NCI-H2196 (cell line): Measurements from ENCODE around the gene MED14.

Experiments used
- DNase-seq: peaks from one replicate; lab custom pipeline; 2025; ENCODE audit not compliant: unreplicated experiment; lab: John Stamatoyannopoulos, UW

MED14 gene

GRCh38 chrX:40663880-40664630, 71.3 kb downstream of the MED14 start:
- no peak for DNase-seq

GRCh38 chrX:40663078-40663740, 72.1 kb downstream of the MED14 start:
- no peak for DNase-seq

GRCh38 chrX:40661489-40661888, 73.9 kb downstream of the MED14 start:
- DNase-seq: no peak

- DNase-seq: no peak
These were observed 75.0 kb downstream of the MED14 start for GRCh38 chrX:40660381-40660780.

GRCh38 chrX:40653535-40653934, 81.8 kb downstream of the MED14 start:
- no peak for DNase-seq

GRCh38 chrX:40652664-40653063, 82.7 kb downstream of the MED14 start:
- DNase-seq: no peak

DNA sequence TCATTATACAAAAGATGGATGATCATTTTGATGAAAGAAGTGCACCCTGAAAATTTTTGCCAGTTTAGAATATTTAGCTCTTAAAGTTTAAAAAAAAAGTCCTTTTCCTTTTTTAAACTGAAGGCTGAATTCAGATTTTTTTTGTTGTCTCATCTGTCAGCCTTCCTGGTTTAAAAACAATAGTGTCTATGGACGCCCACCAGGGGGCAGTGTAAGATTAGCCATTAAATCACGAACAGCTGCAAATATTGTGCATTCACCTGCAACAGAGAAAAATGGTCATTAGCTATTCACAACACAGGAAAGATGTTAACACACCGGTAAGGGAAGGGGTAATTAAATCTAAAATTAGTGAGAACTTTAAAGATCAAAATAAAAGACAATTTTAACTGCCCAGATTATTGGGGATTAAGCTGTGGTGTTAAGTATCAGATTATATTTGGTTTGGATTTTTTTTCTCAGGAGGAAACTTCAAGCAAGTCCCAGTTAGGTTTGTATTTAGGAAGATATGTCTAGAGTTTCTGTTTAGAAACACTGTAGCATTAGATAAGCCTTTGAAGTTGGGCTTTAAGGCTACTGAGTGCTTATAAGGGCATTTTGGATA, 83.6 kb downstream of the MED14 start:
- DNase-seq: peak; percentile 51

DNA sequence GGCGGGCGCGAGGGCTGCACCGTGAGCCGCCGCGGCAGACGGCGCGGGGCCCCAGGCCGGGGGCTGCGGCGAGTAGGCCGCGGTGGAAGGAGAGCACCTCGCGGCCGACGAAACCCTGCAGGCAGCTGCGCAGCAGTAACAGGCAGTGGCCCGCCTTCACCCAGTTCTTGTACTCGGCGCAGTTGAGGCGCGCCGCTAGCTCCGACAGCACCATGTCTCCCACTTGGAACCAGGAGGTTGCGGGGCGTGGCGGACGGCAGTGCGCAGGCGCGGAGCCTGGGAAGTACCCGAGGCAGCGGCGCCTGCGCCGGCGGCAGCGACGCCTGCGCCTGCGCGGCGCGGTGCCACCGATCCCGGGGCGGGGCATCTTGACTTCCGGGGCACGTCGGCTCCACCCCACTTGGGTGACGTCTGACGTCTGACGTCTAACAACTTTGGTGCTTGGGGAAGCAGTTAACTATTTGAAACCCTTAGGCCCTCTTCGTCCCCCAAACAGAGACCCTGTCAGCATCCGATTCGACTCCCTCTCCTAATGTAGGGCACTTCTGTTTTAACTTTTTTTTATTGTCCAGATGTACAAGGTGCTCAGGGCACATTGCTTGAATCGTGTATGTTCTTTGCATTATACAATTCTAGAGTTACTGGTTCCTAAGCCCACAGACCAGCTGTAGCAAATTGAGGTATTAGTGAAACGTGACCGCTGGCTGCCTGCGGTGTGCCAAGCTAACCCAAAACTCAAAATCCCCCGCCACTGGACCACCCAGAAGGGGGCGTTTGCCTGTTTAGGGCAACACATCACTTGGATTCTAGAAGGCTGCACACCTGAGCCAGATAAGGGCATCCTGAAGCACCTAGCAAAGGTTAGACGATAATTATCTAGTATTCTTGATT, 87.8 kb downstream of the MED14 start, which contains the start of gene CXorf38:
CXorf38 (minus strand) TSS at position 255 of the 891 bp plus-strand sequence; CDS start at position 214, 41 bp downstream.
- peak; percentile 85 for DNase-seq

- DNase-seq: no peak
These were observed 88.6 kb downstream of the MED14 start for GRCh38 chrX:40646489-40647306.

DNA sequence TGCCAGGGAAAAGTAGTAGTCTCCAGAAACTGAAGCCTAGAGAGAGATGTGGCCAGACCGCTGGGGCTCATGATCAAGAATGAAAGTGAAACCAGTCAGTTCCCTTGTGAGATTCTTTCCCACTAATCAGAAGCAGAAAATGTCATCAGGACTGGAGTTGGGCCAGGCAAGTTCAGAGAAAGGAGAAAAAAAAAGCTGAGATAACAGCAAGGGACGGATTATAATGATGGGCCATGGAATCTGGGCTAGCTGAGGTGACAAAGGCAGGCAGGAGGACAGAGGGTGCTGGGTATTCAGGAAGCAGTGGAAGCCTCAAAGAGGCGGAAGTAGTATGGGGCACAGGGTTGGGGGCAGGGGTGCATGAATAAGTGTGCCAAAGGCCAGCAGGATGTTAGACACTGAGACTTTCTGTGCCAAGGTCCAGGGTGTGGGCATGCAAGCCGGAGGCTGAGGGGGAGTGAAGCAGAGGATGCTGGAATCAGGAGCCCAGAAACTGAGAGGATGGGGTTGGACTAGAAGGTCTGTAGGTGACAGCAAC, 90.5 kb downstream of the MED14 start:
- DNase-seq: no peak

GRCh38 chrX:40644176-40644575, 91.2 kb downstream of the MED14 start:
- no peak for DNase-seq

DNA sequence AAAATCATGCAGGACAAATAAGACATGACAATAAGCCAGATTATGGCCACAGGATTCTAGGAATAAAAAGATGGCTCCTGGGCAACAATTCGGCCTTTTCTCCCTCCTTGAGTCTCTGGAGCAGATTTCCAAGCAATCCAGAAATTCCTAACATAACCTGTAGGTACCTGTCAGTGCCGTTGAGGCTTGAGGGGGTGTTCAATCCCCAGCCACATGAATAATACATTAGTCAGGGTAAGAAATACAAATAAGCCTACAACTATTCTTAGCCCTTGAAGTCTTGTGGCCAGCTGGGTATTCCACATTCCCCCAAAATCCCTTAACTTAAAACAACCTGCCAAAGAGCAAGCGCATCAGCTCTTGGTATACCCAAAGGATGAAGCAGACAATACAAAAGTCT, 97.7 kb downstream of the MED14 start:
- no peak for DNase-seq

DNA sequence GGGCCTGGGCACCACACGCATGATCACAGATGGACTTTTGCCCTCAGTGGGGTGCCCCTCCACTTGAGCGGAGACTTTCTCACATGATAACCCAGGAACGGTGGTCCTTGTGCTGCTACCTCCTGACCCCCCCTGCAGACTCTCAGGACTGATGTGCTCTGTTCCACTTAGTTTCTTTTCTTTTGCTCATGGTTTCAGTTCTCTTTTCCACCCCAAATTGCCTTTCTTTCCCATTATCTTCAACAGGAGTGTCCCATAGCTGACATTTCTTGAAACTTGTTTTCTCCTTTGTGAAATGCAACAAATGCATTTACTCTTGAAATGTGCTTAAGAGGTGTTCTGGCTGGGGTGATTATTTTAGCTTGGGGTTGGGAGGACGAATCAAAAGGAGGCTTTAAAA, 103.1 kb downstream of the MED14 start:
- no peak for DNase-seq

DNA sequence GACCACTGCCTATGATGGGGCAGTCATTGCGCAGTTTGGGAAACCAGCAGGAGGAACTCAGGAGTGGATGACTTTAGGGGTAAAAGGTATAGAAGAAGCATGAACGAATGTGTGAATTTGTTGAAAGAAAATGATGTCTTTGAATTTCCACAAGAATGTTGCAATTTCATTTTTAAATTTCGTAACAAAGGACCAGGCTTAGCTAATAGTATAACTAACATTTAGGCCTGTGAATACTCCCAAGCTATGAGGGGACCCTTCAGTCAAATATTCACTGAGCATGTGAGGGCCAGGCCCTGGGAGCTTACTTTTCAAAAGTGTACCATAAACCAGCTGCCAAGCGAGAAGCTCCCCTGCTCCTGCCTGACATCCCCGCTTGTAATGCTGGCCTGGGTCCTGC, 106.8 kb downstream of the MED14 start:
- no peak for DNase-seq

DNA sequence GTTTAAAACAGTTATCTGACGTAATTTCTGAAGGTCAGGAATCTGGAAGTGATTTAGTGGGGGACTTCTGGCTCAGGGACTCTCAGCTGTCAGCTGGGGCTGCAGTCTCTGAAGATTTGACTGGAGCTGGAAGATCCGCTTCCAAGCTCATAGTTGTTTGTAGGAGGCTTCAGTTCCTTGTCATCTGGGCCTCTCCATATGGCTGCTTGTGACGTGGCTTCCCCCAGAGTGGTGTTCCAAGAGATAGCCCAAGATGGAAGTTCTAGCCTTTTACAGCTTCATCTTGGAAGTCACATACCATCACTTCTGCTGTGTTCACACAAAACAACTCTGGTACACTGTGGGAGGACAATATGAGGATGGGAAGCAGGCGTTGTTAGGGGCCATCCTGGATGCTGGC, 110.0 kb downstream of the MED14 start:
- no peak for DNase-seq

DNA sequence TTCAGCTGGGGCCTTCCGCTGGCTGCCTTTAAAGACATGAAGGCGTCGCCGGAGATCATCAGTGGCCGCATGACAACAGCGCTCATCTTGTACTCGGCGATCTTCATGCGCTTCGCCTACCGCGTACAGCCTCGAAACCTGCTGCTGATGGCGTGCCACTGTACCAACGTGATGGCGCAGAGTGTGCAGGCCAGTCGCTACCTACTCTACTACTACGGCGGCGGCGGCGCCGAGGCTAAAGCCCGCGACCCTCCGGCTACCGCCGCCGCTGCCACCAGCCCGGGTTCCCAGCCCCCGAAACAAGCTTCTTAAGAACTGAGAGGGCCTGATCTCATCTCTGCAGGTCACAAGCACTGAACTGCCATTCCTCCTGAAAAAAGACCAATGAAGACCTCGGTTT, 111.7 kb downstream of the MED14 start:
- no peak for DNase-seq

DNA sequence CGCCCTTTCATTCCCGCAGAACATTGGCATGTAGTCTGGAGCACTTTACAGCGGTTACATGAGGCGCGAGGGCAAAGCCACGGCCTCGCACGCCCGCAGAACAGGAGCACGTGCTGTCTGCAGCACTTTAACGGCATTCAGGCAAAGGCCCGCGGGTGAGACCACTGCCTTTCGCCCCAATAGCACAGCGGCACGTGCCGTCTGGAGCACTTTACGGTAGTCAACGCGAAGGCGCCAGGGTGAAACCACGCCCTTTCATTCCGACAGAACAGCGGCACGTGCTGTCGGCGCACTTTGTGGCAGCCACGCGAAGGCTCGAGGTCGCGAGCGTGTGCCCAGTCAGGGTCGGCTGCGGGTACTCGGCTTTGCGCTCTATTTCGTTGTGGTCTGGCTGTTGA, 112.2 kb downstream of the MED14 start, which contains the start of gene MPC1L:
MPC1L (plus strand) TSS at position 290 of the 398 bp plus-strand sequence. CDS start 138 bp downstream, outside the sequence.
- no peak for DNase-seq

DNA sequence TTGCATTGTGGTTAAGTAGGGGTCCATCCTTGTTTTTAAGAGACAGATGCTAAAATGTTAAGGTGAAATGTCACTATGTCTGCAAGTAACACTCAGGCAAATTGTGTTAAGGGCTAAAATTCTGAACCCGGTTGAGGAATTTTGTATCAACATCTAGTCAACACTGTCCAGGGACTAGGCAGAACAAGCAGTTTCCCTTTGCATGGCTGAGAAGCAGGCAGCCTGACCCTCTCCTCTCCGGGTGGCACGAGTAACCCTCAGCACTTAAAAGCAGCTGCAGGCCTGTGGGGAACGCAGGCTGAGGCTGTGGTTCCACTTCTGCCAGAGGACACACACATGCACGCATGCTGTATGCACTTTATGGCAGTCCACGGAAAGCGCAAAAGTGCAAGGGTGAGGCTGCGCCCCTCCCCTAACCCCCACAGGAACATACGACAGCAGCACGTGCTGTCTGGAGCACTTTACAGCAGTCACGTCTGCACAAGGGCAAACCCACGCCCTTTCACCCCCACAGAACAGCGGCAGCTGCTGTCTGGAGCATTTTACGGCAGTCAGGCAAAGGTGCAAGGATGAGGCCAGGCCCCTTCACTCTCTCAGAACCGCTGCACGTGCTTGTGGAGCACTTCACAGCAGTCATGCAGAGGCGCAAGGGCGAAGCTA, 112.7 kb downstream of the MED14 start:
- no peak for DNase-seq

DNA sequence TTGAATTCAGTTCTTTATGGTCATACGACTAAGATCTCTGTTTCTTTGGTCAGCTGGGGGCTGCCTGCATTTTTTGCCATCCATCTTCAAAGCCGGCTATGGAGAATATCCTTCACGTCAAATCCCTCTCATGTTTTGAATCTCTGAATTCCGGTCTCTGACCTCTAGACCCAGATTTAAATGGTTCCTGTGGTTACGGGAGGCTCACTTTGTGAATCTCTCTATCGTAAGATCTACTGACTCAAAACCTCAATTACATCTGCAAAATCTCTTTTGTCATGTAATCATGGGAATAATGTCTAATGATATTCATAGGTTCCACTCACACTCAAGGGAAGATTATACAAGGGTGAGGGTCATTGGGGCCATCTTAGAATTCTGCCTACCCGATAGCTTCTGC, 117.8 kb downstream of the MED14 start:
- no peak for DNase-seq
